Aorta (tissue), 5 donors: ENCODE data around the gene METTL23. TPM values are rescaled to one million over a fixed set of nuclear protein-coding genes. Genes with fewer than 3 reads are reported as not detected.
"Not testable (repeated sequence)": the region's sequence is repeated elsewhere in the genome, so short reads cannot be mapped to it uniquely, and the experiment has no call there.

Experiments used
- ATAC-seq: fragments of 200-7000 bp; cut with Tn5 transposase; one replicate; pipeline ENCODE4 v1.9.1; 2022; ENCODE audit warnings: moderate library complexity; ENCODE audit not compliant: low FRiP score
- DNase-seq, 2 donors: peaks; one replicate each; pipeline ENCODE4 v3.0.0-alpha.2; 2020
- H3K27ac ChIP-seq, 2 donors: one replicate each; pipeline ENCODE4 v1.5.1; 2013; ENCODE audit warnings: low read length in 2 of 2, mild to moderate bottlenecking in 2 of 2, moderate library complexity in 2 of 2, control low read depth in 1 of 2, inconsistent platforms in 1 of 2, low read depth in 1 of 2
- H3K27me3 ChIP-seq, 2 donors: one replicate each; pipeline ENCODE4 v1.6.1; 2013; ENCODE audit warnings: control low read depth in 1 of 2, low read length in 1 of 2, mild to moderate bottlenecking in 1 of 2, moderate library complexity in 1 of 2; ENCODE audit not compliant: insufficient read depth in 2 of 2, control insufficient read depth in 1 of 2
- H3K36me3 ChIP-seq, 2 donors: one replicate each; pipeline ENCODE4 v1.6.1; 2013; ENCODE audit warnings: control low read depth in 1 of 2, low read length in 1 of 2, mild to moderate bottlenecking in 1 of 2; ENCODE audit not compliant: insufficient read depth in 2 of 2, control insufficient read depth in 1 of 2
- H3K4me1 ChIP-seq, 2 donors: one replicate each; pipeline ENCODE4 v1.6.1; 2013; ENCODE audit warnings: low read length in 2 of 2, control low read depth in 1 of 2, mild to moderate bottlenecking in 1 of 2, moderate library complexity in 1 of 2; ENCODE audit not compliant: insufficient read depth in 2 of 2, control insufficient read depth in 1 of 2
- H3K4me3 ChIP-seq, 2 donors: one replicate each; pipeline ENCODE4 v1.5.1; 2013; ENCODE audit warnings: low read length in 2 of 2, control low read depth in 1 of 2, mild to moderate bottlenecking in 1 of 2
- H3K9me3 ChIP-seq: one replicate; pipeline ENCODE4 v1.6.1; 2013; ENCODE audit warnings: mild to moderate bottlenecking, low read length; ENCODE audit not compliant: control insufficient read depth
- WGBS, 2 donors: extraction: QIAGEN DNeasy Blood & Tissue Kit; methylation state at CpG; one replicate each; pipeline ENCODE4 v1.1.7; 2013; 5-methylcytosine and 5-hydroxymethylcytosine counted together
- intact Hi-C, 2 donors: fragments of 100-400 bp; cut with DNase I; formaldehyde crosslinking; loops; one replicate each; pipeline versions ENCODE4 v1.14.2 to v1.15.0; 2022
- polyA plus RNA-seq, 2 donors: library from polyadenylated mRNA; stranded (reverse); fragments of 200-250 nt; gene quantifications; one replicate each; pipeline ENCODE4 v1.2.3, GENCODE V29; 2013
- total RNA-seq, 2 donors: library from RNA; stranded (reverse); fragmentation: NEBNext Ultra II Directional; extraction: Animal tissue kit (Norgen Biotek cat#: 25700); gene quantifications; one replicate each; pipeline ENCODE4 v1.2.1, GENCODE V29; 2021
- donor health status: healthy with polysubstance abuse.
- donor health status: Bipolar disorder and iron deficiency.
- donor health status: DM: no; HTN: no; CAD: no.
- donor health status: DM: no; HTN: no; CAD: no.
- donor health status: DM: yes; HTN: yes; CAD: no.

The METTL23 gene
- total and polyA plus RNA-seq, 4 donors: 26.8 to 37.5 (median 28.2) TPM

DNA sequence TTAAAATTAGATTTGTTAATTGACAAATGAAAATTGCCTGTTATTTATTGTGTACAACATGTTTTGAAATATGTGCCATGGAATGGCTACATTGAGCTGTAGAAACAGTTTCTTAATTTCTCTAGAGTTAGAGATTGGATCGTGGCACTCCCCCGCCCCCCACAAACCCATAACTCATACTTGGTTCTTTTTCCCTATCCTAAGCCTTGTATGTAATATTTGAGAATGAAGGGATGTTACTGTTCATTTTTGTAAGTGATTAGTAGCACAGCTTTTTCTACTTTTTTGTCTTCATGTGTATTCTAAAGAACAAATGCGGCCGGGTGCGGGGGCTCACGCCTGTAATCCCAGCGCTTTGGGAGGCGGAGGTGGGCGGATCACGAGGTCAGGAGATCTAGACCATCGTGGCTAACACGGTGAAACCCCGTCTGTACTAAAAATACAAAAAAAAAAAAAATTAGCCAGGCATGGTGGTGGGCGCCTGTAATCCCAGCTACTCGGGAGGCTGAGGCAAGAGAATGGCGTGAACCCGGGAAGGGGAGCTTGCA lies 13.0 kb downstream of the METTL23 start:
- H3K27ac ChIP-seq, H3K36me3 ChIP-seq, intact Hi-C loops, H3K27me3 ChIP-seq, H3K4me3 ChIP-seq, H3K9me3 ChIP-seq, H3K4me1 ChIP-seq, ATAC-seq, DNase-seq: not testable (repeated sequence)
- WGBS, 2 donors: 63 to 67% methylated on average over 17 of the region's 17 CpGs

DNA sequence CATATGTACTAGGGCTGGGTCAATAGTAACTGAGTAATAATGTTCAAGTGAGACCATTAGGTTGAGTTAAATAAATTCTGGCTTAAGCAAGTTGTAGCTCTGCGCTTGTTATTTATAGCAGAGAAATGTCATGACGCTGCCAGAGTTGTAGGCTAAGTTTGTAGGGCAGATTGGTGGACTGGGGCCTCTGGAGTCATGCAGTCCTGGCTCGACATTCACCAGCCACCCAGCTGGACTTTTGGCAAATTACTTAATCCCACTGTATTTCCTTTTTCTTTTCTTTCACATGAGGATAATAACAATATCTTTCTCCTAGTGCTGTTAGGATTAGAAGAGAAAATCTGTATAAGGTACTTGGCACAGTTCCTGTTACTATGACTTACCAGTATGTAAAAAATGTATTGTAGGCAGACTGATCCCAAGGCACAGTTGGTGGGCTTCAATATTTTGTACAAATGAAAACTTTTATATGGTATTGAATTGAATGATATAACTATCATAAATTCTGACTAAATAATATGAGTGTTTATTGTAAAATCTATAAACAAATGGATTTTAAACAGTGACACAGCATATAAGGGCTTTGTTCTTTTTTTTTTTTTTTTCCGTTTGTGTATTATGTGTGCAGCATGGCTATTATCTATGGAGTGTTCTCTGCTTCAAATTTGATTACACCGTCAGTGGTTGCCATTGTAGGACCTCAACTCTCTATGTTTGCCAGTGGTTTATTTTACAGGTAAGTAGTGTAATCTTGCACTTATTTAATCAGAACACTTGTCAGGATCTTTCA lies 13.9 kb downstream of the METTL23 start:
- intact Hi-C loops: no loop called here
- Histone ChIP-seq H3K4me1 (no peaks in the 10 kb centered on the region), H3K36me3 (peaks cover 4 to 8% of the 10 kb centered on the region in 2 donors), H3K27me3 (peaks cover 0 to 2% of the 10 kb centered on the region in 2 donors), H3K27ac (no peak overlapping the region), H3K4me3 (no peak overlapping the region), H3K9me3 (no peaks in the 10 kb centered on the region)
- ATAC-seq (no peak), DNase-seq (no peak)
- 23% methylated on average over 5 of the region's 5 CpGs for WGBS, 2 donors

DNA sequence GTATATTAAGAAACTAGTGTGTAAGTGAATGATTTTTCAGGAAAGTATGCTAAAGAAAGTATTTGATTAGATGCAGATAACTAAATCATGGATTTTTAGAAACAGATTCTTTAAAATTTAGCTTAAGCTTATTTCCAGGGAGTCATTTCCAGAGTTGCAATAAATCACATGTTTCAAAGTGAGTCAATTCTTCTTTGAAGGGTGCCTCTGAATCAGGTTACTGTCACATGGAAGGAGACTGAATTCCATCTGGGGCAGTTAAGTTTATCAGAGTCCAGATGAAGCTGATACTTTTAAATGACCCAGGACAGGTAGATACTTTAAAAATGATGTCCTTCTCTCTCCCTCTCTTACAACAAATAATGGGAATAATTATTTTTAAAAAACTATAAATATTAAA lies 16.3 kb downstream of the METTL23 start:
- Histone ChIP-seq H3K4me1 (no peaks in the 10 kb centered on the region), H3K36me3 (peaks cover 4 to 8% of the 10 kb centered on the region in 2 donors), H3K4me3 (no peak overlapping the region), H3K27ac (no peak overlapping the region), H3K27me3 (no peaks in the 10 kb centered on the region), H3K9me3 (no peaks in the 10 kb centered on the region)
- DNase-seq: no peak
- no peak for ATAC-seq
- intact Hi-C loops: no loop called here

DNA sequence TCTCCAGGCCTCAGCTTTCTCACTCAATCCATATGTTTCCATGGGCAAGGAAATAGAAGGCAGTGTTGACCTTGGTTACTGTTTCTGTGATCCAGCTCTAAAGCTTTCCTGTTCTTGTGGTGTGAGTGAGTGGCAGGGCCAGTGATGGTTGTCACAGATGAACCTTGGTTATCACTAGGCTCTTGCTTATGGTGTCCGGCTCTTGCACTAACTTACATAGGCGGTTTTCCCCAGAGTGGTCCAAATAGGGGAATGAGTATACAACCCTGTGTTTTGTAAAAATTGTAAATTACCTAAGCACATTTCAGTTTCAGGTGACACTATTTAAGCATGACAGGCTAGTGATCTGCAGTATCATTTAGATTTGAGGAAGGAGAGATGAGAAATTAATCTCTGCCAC lies 18.1 kb downstream of the METTL23 start:
- H3K4me3 ChIP-seq: no peak overlapping the region
- H3K4me1 ChIP-seq: no peaks in the 10 kb centered on the region
- intact Hi-C loops: no loop called here
- H3K27me3 ChIP-seq: no peaks in the 10 kb centered on the region
- no peak for DNase-seq
- no peak overlapping the region for H3K27ac ChIP-seq
- WGBS, 2 donors: 72 to 97% methylated on average over 2 of the region's 2 CpGs
- peaks cover 4 to 8% of the 10 kb centered on the region in 2 donors for H3K36me3 ChIP-seq
- ATAC-seq: no peak
- no peaks in the 10 kb centered on the region for H3K9me3 ChIP-seq

DNA sequence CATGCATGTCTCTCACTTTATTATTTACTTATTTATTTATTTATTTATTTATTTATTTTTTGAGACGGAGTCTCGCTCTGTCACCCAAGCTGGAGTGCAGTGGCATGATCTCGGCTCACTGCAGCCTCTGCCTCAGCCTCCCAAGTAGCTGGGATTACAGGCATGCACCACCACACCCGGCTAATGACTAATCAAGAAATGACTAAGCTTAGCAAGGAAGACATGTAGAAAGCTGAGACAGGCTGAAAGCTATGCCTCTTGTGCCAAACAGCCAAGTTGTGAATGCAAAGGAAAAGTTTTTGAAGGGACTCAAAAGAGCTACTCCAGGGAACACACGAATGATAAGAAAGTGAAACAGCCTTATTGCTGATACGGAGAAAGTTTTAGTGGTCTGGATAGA lies 19.1 kb downstream of the METTL23 start:
- not testable (repeated sequence) for ATAC-seq

DNA sequence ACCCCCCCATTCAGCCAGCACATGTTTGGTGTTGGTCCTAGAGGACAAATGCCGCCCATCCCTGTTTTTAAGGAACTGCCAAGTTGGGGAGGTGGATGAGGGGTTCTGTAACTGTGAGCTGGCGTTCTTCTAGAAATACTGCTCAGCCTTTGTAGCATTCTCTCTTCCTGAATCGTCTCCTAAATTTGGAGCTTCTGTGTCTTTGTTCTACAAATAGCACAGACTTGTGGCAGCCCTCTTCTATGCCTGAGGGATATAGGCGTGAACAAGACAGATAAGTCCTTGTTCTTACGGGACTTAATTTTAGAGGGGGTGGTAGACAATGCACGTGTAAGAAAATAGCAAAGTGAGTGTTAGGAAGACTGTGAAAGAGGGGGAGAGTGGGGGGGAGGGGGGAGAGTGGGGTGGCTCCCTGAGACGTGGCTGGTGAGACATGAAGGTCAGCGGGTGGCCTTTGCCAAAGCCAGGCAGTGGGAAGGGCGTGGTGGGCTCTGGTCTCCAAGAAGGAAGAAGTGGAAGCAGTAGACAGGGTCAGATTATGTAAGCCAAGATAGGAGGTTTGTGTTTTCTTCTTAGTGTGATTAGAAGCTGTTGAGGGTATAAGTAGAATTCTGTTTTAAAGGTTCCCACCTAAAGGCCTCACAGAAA lies 21.2 kb downstream of the METTL23 start:
- ATAC-seq: no peak
- no peaks in the 10 kb centered on the region for H3K9me3 ChIP-seq
- no peaks in the 10 kb centered on the region for H3K27me3 ChIP-seq
- DNase-seq: no peak
- H3K36me3 ChIP-seq: peaks cover 4 to 14% of the 10 kb centered on the region in 2 donors
- H3K4me3 ChIP-seq: no peak overlapping the region
- intact Hi-C loops: no loop called here
- no peaks in the 10 kb centered on the region for H3K4me1 ChIP-seq
- no peak overlapping the region for H3K27ac ChIP-seq
- WGBS, 2 donors: 79 to 82% methylated on average over 9 of the region's 9 CpGs

More for the DNA sequence above, 19.1 kb downstream of the METTL23 start:
- 97% methylated on average over 6 of the region's 6 CpGs for WGBS, 2 donors
- H3K4me1 ChIP-seq, H3K4me3 ChIP-seq, H3K36me3 ChIP-seq, DNase-seq, H3K27ac ChIP-seq, H3K27me3 ChIP-seq, intact Hi-C loops, H3K9me3 ChIP-seq: not testable (repeated sequence)

DNA sequence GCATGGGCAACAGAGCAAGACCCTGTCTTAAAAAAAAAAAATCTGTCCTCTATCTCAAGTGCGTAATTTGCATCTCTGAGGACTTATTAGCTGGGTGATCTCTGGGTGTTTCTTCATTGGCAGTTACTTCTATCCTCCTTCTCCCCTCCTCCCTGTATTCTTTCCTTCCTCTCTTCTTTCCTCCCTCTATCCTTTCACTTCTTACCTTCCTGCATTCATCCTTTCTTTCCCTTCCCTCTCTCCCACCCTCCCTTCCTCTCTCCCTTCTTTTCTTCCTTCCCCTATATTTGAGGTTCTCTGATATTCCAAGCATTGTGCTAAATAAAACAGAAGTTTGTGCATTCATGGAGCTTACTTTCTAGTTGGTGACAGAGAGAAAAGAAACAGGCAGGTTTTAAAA lies 22.0 kb downstream of the METTL23 start:
- no peaks in the 10 kb centered on the region for H3K9me3 ChIP-seq
- H3K36me3 ChIP-seq: peaks cover 4 to 14% of the 10 kb centered on the region in 2 donors
- no peaks in the 10 kb centered on the region for H3K4me1 ChIP-seq
- 100% methylated on average over 1 of the region's 1 CpG for whole genome bisulfite sequencing, 2 donors
- DNase-seq: no peak
- no peak overlapping the region for H3K27ac ChIP-seq
- no peaks in the 10 kb centered on the region for H3K27me3 ChIP-seq
- no peak overlapping the region for H3K4me3 ChIP-seq
- intact Hi-C loops: no loop called here
- ATAC-seq: no peak

DNA sequence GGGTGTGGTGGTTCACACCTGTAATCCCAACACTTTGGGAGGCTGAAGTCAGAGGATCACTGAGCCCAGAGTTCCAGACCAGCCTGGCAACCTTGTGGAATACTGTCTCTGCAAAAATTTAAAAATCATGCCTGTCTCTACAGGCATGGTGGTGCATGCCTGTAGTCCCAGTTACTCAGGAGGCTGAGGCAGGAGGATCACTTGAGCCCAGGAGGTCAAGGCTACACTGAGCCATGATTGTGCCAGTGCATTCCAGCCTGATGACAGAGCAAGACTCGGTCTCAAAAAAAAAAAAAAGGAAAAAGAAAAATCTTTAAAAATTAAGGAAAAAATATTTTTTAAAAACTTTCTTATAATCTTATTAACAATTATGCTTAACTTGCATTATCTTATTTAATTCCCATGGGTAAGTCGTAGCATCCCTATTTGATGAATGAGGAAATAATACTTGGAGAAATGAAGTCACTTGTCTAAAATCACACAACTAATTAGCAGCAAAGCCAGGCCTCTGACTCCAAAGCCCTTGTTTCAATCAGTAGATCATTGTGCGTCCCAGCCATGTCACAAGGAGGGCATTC lies 24.9 kb downstream of the METTL23 start:
- intact Hi-C loops: no loop called here
- Histone ChIP-seq H3K9me3 (no peaks in the 10 kb centered on the region), H3K27me3 (no peaks in the 10 kb centered on the region), H3K4me1 (no peaks in the 10 kb centered on the region), H3K4me3 (no peak overlapping the region), H3K36me3 (peaks cover 0 to 6% of the 10 kb centered on the region in 2 donors), H3K27ac (no peak overlapping the region)
- no peak for DNase-seq
- 85 to 88% methylated on average over 3 of the region's 3 CpGs for WGBS, 2 donors
- ATAC-seq: no peak
